HepG2 (cell line): ENCODE measurements around the gene PSD. TPM values are rescaled to one million over a fixed set of nuclear protein-coding genes. Genes with fewer than 3 reads are reported as not detected.

Experiments used
- ATAC-seq: fragments of 200-7000 bp; cut with Tn5 transposase; 3 replicates; pipeline ENCODE4 v1.9.1; 2020; ENCODE audit warnings: mild to moderate bottlenecking, moderate library complexity
- BruUV-seq: library from RNA; stranded (reverse); fragments of 400-500 nt; replicated peaks from 2 replicates; lab custom pipeline; 2021; lab: Mats Ljungman, UMichigan
- CTCF ChIA-PET: fragments of 300-600 bp; formaldehyde crosslinking; extraction: SDS; loops from one replicate; lab custom pipeline; 2021; ENCODE audit warnings: low total read pairs, inconsistent platforms, low intra/inter-chr PET ratio; lab: Yijun Ruan, JAX
- POLR2A ChIA-PET: fragments of 350-600 bp; sonication (Branson Sonifier 250); formaldehyde crosslinking; loops from one replicate; lab custom pipeline; 2020; ENCODE audit warnings: antibody characterized with exemption, inconsistent platforms; lab: Yijun Ruan, JAX
- DNase-seq: peaks from one replicate; pipeline ENCODE4 v3.0.0-alpha.2; 2015; ENCODE audit warnings: low spot score
- FAIRE-seq: peaks from 3 replicates; lab custom pipeline; 2011; peaks lifted over from hg19 to GRCh38; lab: Jason Lieb, UNC
- H2AFZ ChIP-seq: one replicate; pipeline ENCODE4 v1.6.1; 2011; ENCODE audit warnings: low read length, inconsistent platforms
- H3K27ac ChIP-seq: fragments of 300-600 bp; 3 replicates; pipeline ENCODE4 v1.8.0; 2011; ENCODE audit warnings: mixed run types, mild to moderate bottlenecking, mixed read lengths, low read length, inconsistent platforms; ENCODE audit not compliant: insufficient read depth; ENCODE audit errors: extremely low read length
- H3K27me3 ChIP-seq, 2 experiments: fragments of 200-600 bp in 1 of 2; 2 replicates in 1 of 2; 3 replicates in 1 of 2; pipeline versions ENCODE4 v1.6.0 to v1.8.0; 2011; ENCODE audit warnings: low read length in 2 of 2, mild to moderate bottlenecking in 2 of 2, moderate library complexity in 2 of 2, inconsistent platforms in 1 of 2; ENCODE audit not compliant: insufficient read depth in 2 of 2, control insufficient read depth in 1 of 2
- H3K36me3 ChIP-seq, 2 experiments: fragments of 200-600 bp in 1 of 2; replicated peaks in 1 of 2; 2 replicates in 1 of 2; 3 replicates in 1 of 2; pipeline versions ENCODE4 v1.5.1 to v1.8.0; 2011; ENCODE audit warnings: low read length in 2 of 2, inconsistent platforms in 1 of 2; ENCODE audit not compliant: insufficient read depth in 2 of 2, control insufficient read depth in 1 of 2
- H3K4me1 ChIP-seq: 2 replicates; pipeline ENCODE4 v1.5.1; 2012; ENCODE audit warnings: low read length, inconsistent platforms; ENCODE audit not compliant: insufficient read depth
- H3K4me2 ChIP-seq: 2 replicates; pipeline ENCODE4 v1.6.0; 2011; ENCODE audit warnings: low read depth, low read length, inconsistent platforms
- H3K4me3 ChIP-seq, 3 experiments: fragments of 200-600 bp in 1 of 3; sonication (generic), shearing (Covaris generic) in 1 of 3; replicated peaks in 1 of 3; 2 replicates each; pipeline ENCODE4 v1.5.1; 2011 to 2016; ENCODE audit warnings: low read length in 3 of 3, inconsistent platforms in 2 of 3, low read depth in 2 of 3, mild to moderate bottlenecking in 2 of 3, control low read depth in 1 of 3, mixed read lengths in 1 of 3; ENCODE audit not compliant: insufficient read depth in 1 of 3
- H3K79me2 ChIP-seq: one replicate; pipeline ENCODE4 v1.6.1; 2011; ENCODE audit warnings: low read length, inconsistent platforms; ENCODE audit not compliant: insufficient read depth
- H3K9ac ChIP-seq: 2 replicates; pipeline ENCODE4 v1.6.0; 2011; ENCODE audit warnings: mild to moderate bottlenecking, low read depth, low read length, inconsistent platforms; ENCODE audit not compliant: insufficient read depth
- H3K9me3 ChIP-seq: 2 replicates; pipeline ENCODE4 v1.5.1; 2012; ENCODE audit warnings: mild to moderate bottlenecking, low read length
- H4K20me1 ChIP-seq: 2 replicates; pipeline ENCODE4 v1.6.0; 2011; ENCODE audit warnings: inconsistent platforms, mild to moderate bottlenecking, low read length, moderate library complexity; ENCODE audit not compliant: insufficient read depth
- SNAPC2 ChIP-seq: sonication (generic); formaldehyde crosslinking; IDR thresholded peaks from 2 replicates; pipeline ENCODE4 v1.8.1; 2022; ENCODE audit warnings: mild to moderate bottlenecking, missing genetic modification reagents
- WGBS: methylation state at CpG from one replicate; pipeline ENCODE4 v1.1.6; 2017; ENCODE audit warnings: low lambda C conversion rate; 5-methylcytosine and 5-hydroxymethylcytosine counted together
- in situ Hi-C: cut with HindIII; loops from 2 replicates; pipeline ENCODE4 v1.10.0; 2017; ENCODE audit warnings: low pct_unique_long_range_greater_than_20kb; ENCODE audit not compliant: extremely low pct_ligation_motif_present
- intact Hi-C: fragments of 100-400 bp; cut with micrococcal nuclease; formaldehyde crosslinking; loops from one replicate; pipeline ENCODE4 v1.10.0; 2022; ENCODE audit not compliant: unreplicated experiment
- polyA plus RNA-seq, 8 experiments: library from polyadenylated mRNA; depleted of rRNA in 3 of 8; stranded (reverse) in 7 of 8; unstranded in 1 of 8; fragments of >200 nt; fragmentation: Illumina TruSeq in 4 of 8; extraction: Trizol in 4 of 8; gene quantifications; 2 replicates each; pipeline versions ENCODE4 v1.2.1 to v1.2.3, GENCODE V29; 2011 to 2016; ENCODE audit warnings: low read depth in 4 of 8, missing spikeins in 1 of 8, mixed read lengths in 1 of 8; ENCODE audit not compliant: insufficient read depth in 1 of 8
- total RNA-seq, 5 experiments: library from RNA; depleted of rRNA; stranded (reverse); fragments of >200 nt; fragmentation: Illumina TruSeq; extraction: Trizol; gene quantifications; 2 replicates each; pipeline ENCODE4 v1.2.3, GENCODE V29; 2016; ENCODE audit warnings: low read depth in 1 of 5
- TF ChIP-seq, protein P1 (sequence below): sonication (generic); formaldehyde crosslinking; IDR thresholded peaks from 2 replicates; pipeline ENCODE4 v1.4.0; 2020; ENCODE audit warnings: missing genetic modification reagents, borderline replicate concordance

Gene PSD
- total and polyA plus RNA-seq, 2 of the 13 experiments (the other 11 are each of a cell fraction or from before 2014, with no cell fraction given), result 0.35 to 0.58 TPM

DNA sequence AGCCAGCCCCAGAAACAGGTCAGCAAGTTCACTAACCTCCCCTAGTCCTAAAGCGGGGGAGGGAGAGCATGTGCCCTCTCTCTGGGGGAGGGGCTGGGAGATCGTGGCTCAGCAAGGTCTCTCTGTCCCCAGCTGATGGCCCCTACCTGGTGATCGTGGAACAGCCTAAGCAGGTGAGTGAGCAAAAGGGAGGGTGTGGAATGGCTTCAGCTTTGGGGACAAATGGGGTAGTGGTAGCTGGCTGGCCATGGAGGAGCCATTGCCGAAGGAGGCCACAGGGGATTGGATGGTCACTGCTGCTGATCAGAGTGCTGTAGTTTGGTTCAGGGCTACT, 22.3 kb downstream of the PSD start:
- WGBS, result 55% methylated on average over 4 of the region's 4 CpGs
- TSS peak; percentile 43 for BruUV-seq
- intact Hi-C loops (no loop called here), in situ Hi-C loops (no loop called here)
- Histone ChIP-seq H3K27ac (no peak overlapping the region), H3K4me1 (peaks cover 42% of the 10 kb centered on the region), H3K36me3 (no peaks in the 10 kb centered on the region; a peak in 1 of 5 replicates), H2AFZ (no peak overlapping the region), H3K4me2 (peak overlapping the region; percentile 99), H3K4me3 (peak overlapping the region; percentile 69 to 82 (median 79); a peak in 5 of 6 replicates), H3K79me2 (peaks cover 3% of the 10 kb centered on the region), H3K27me3 (peaks cover 0 to 11% of the 10 kb centered on the region in 2 experiments; a peak in 2 of 5 replicates), H3K9me3 (no peaks in the 10 kb centered on the region), H4K20me1 (no peaks in the 10 kb centered on the region), H3K9ac (peak overlapping the region; percentile 68)
- ChIA-PET CTCF (no interaction called here), POLR2A (interaction anchor here (0.9 to 2.3 kb wide), 6 partner anchors 7 to 151 kb away, joined by 3 to 12 read pairs (median 6); partner anchors contain the start of genes CUEDC2, FBXL15 and GBF1)
- DNase-seq (no peak), ATAC-seq (no peak), FAIRE-seq (no peak)
- TF ChIP-seq SNAPC2, result no peak
- TF ChIP-seq, protein P1, sequence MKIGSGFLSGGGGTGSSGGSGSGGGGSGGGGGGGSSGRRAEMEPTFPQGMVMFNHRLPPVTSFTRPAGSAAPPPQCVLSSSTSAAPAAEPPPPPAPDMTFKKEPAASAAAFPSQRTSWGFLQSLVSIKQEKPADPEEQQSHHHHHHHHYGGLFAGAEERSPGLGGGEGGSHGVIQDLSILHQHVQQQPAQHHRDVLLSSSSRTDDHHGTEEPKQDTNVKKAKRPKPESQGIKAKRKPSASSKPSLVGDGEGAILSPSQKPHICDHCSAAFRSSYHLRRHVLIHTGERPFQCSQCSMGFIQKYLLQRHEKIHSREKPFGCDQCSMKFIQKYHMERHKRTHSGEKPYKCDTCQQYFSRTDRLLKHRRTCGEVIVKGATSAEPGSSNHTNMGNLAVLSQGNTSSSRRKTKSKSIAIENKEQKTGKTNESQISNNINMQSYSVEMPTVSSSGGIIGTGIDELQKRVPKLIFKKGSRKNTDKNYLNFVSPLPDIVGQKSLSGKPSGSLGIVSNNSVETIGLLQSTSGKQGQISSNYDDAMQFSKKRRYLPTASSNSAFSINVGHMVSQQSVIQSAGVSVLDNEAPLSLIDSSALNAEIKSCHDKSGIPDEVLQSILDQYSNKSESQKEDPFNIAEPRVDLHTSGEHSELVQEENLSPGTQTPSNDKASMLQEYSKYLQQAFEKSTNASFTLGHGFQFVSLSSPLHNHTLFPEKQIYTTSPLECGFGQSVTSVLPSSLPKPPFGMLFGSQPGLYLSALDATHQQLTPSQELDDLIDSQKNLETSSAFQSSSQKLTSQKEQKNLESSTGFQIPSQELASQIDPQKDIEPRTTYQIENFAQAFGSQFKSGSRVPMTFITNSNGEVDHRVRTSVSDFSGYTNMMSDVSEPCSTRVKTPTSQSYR (CRISPR knock-in tag), result peak; percentile 76; the same call in 1 of the 2 replicates
